OCI-LY3 (cell line): ENCODE results near the gene SPARCL1.

Experiments used
- CTCF ChIP-seq: fragments of 200-600, 300-600 bp; sonication (generic); IDR thresholded peaks from 2 replicates; pipeline ENCODE4 v1.5.1; 2014; ENCODE audit warnings: antibody characterized with exemption, low read length, low read depth
- EZH2phosphoT487 ChIP-seq: fragments of 200-600 bp; shearing (Covaris generic); IDR thresholded peaks from 2 replicates; pipeline ENCODE4 v1.6.1; 2018; ENCODE audit warnings: antibody characterized with exemption, mixed run types, low read depth

- TF ChIP-seq CTCF (no peak), EZH2phosphoT487 (no peak)
Observed at GRCh38 chr4:87574996-87575395, 45.8 kb upstream of the SPARCL1 start.
